Sigmoid colon (tissue), 7 donors: ENCODE results near the gene SPATA13. TPM values are rescaled to one million over a fixed set of nuclear protein-coding genes. Genes with fewer than 3 reads are reported as not detected.

ENCODE experiments used
- DNase-seq: peaks from one replicate; pipeline ENCODE4 v3.0.0-alpha.2; 2019
- H3K27ac ChIP-seq, 4 donors: fragments of 200-600 bp; sonication (generic); one replicate each; pipeline ENCODE4 v1.5.1; 2016 to 2019; ENCODE audit warnings: mild to moderate bottlenecking in 1 of 4
- H3K27me3 ChIP-seq, 3 donors: fragments of 200-600 bp; sonication (generic); one replicate each; pipeline ENCODE4 v1.5.1; 2019; ENCODE audit warnings: mild to moderate bottlenecking in 1 of 3
- H3K36me3 ChIP-seq, 4 donors: fragments of 200-600 bp; sonication (generic); one replicate each; pipeline ENCODE4 v1.5.1; 2016 to 2019
- H3K4me1 ChIP-seq, 4 donors: fragments of 200-600 bp; sonication (generic); one replicate each; pipeline ENCODE4 v1.5.1; 2017 to 2019
- H3K4me3 ChIP-seq, 4 donors: fragments of 200-600 bp; sonication (generic); one replicate each; pipeline ENCODE4 v1.5.1; 2017 to 2019; ENCODE audit warnings: mild to moderate bottlenecking in 2 of 4, moderate library complexity in 1 of 4
- H3K9me3 ChIP-seq, 4 donors: fragments of 200-600 bp in 3 of 4; sonication (generic) in 3 of 4; one replicate each; pipeline versions ENCODE4 v1.5.1 to v1.6.1; 2013 to 2019
- CTCF ChIP-seq, 4 experiments: fragments of 450-650 bp in 3 of 4; fragments of 200-600 bp in 1 of 4; IDR thresholded peaks; one replicate each; pipeline ENCODE4 v1.5.1; 2016 to 2019; ENCODE audit warnings: antibody characterized with exemption in 4 of 4, mild to moderate bottlenecking in 3 of 4, moderate library complexity in 2 of 4
- EP300 ChIP-seq, 4 donors: sonication (generic); formaldehyde crosslinking; IDR thresholded peaks; one replicate each; pipeline ENCODE4 v1.6.1; 2017; ENCODE audit warnings: antibody characterized with exemption in 4 of 4
- POLR2A ChIP-seq, 2 donors: fragments of 450-650 bp; IDR thresholded peaks; one replicate each; pipeline ENCODE4 v1.6.1; 2016; ENCODE audit warnings: antibody characterized with exemption in 2 of 2, mild to moderate bottlenecking in 2 of 2, moderate library complexity in 2 of 2
- POLR2AphosphoS5 ChIP-seq, 4 donors: sonication (generic); formaldehyde crosslinking; IDR thresholded peaks; one replicate each; pipeline ENCODE4 v1.6.1; 2017; ENCODE audit warnings: antibody characterized with exemption in 4 of 4
- WGBS, 2 donors: extraction: QIAGEN DNeasy Blood & Tissue Kit; methylation state at CpG; one replicate each; pipeline ENCODE4 v1.1.7; 2013; 5-methylcytosine and 5-hydroxymethylcytosine counted together
- intact Hi-C: fragments of 100-400 bp; cut with DNase I; formaldehyde crosslinking; loops from one replicate; pipeline ENCODE4 v1.15.1; 2023
- polyA plus RNA-seq, 3 donors: library from polyadenylated mRNA; stranded (reverse); fragments of 200-250 nt; gene quantifications; one replicate each; pipeline ENCODE4 v1.2.3, GENCODE V29; 2013
- total RNA-seq, 4 donors: library from RNA; depleted of rRNA; stranded (reverse); fragments of >200 nt; gene quantifications; one replicate each; pipeline ENCODE4 v1.1.0, GENCODE V29; 2016
- donor health status: healthy with polysubstance abuse.
- donor health status: Bipolar disorder and iron deficiency.
- donor health status: healthy.

The SPATA13 gene
- total and polyA plus RNA-seq, 7 donors, result 15.6 to 29.4 (median 18.1) TPM

- peak overlapping the region in 3 of 4 donors; percentile 12 to 49 (median 41) for H3K27ac ChIP-seq
- intact Hi-C loops, result loop anchor here (5.0 kb wide), 2 partner anchors 57 to 182 kb away; partner anchors contain the start of gene SPATA13
- H3K4me1 ChIP-seq, result peaks cover 0 to 38% (median 28%) of the 10 kb centered on the region in 4 donors
- H3K27me3 ChIP-seq, result no peaks in the 10 kb centered on the region
- WGBS, 2 donors, result 74 to 80% methylated on average over 2 of the region's 2 CpGs
- no peak for DNase-seq
- TF ChIP-seq CTCF (IDR thresholded peaks at IDR 0.05) (no peak), POLR2A (IDR thresholded peaks at IDR 0.05) (no peak)
- peaks cover 0 to 9% (median 0%) of the 10 kb centered on the region in 4 donors for H3K36me3 ChIP-seq
- H3K9me3 ChIP-seq, result no peaks in the 10 kb centered on the region
- H3K4me3 ChIP-seq, result no peak overlapping the region
Observed at GRCh38 chr13:24218977-24219376, 58.5 kb downstream of the SPATA13 start.

- intact Hi-C loops, result loop anchor here (1.0 to 5.0 kb wide), 2 partner anchors 199 to 753 kb away; no protein-coding TSS in a partner anchor
- WGBS, 2 donors, result 43 to 63% methylated on average over 6 of the region's 6 CpGs
- Histone ChIP-seq H3K4me3 (no peak overlapping the region), H3K4me1 (peaks cover 0 to 33% (median 24%) of the 10 kb centered on the region in 4 donors), H3K27me3 (no peaks in the 10 kb centered on the region), H3K27ac (peak overlapping the region in 2 of 4 donors; percentile 41 to 49), H3K9me3 (no peaks in the 10 kb centered on the region), H3K36me3 (peaks cover 0 to 12% (median 0%) of the 10 kb centered on the region in 4 donors)
- no peak for DNase-seq
- TF ChIP-seq POLR2A (IDR thresholded peaks at IDR 0.05) (no peak), EP300 (IDR thresholded peaks at IDR 0.05) (no peak), POLR2AphosphoS5 (IDR thresholded peaks at IDR 0.05) (peak in 1 of 4 donors; percentile 11), CTCF (IDR thresholded peaks at IDR 0.05) (peak; percentile 56 to 89 (median 73))
Observed at GRCh38 chr13:24220086-24220703, 59.7 kb downstream of the SPATA13 start.

GRCh38 chr13:24221007-24221406 is 60.5 kb downstream of the SPATA13 start:
- no peak for DNase-seq
- H3K27me3 ChIP-seq, result no peaks in the 10 kb centered on the region
- H3K4me1 ChIP-seq, result peaks cover 0 to 25% (median 16%) of the 10 kb centered on the region in 4 donors
- H3K36me3 ChIP-seq, result peaks cover 0 to 12% (median 0%) of the 10 kb centered on the region in 4 donors
- no peak overlapping the region for H3K4me3 ChIP-seq
- TF ChIP-seq POLR2AphosphoS5 (IDR thresholded peaks at IDR 0.05), result no peak
- TF ChIP-seq CTCF (IDR thresholded peaks at IDR 0.05), result no peak
- TF ChIP-seq POLR2A (IDR thresholded peaks at IDR 0.05), result no peak
- no peak for TF ChIP-seq EP300 (IDR thresholded peaks at IDR 0.05)
- intact Hi-C loops, result loop anchor here (5.0 kb wide), 1 partner anchor 754 kb away; no protein-coding TSS in a partner anchor
- H3K27ac ChIP-seq, result peak overlapping the region in 1 of 4 donors; percentile 23
- H3K9me3 ChIP-seq, result no peaks in the 10 kb centered on the region
- 16 to 69% methylated on average over 2 of the region's 2 CpGs for WGBS, 2 donors

DNA sequence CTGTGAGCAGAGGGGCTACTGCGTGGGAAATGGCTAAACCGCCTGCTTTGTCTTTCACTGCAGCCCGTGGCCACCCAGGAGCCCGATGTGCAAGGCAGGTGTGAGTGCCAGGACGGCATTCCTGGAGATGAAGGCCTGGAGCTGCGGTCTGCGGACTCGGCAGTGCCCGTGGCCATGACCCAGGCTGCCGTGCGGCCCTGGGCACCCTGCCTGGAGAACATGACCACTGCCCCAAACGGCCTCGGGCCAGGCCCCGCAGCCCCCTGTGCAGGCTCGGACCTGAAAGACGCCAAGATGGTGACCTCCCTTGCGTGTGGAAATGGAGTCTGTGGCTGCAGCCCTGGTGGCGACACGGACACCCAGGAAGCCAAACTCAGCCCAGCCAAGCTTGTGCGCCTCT is 62.2 kb downstream of the SPATA13 start:
- Histone ChIP-seq H3K36me3 (peaks cover 0 to 12% (median 0%) of the 10 kb centered on the region in 4 donors), H3K27ac (no peak overlapping the region), H3K27me3 (no peaks in the 10 kb centered on the region), H3K4me1 (peaks cover 0 to 9% (median 6%) of the 10 kb centered on the region in 4 donors), H3K9me3 (no peaks in the 10 kb centered on the region), H3K4me3 (no peak overlapping the region)
- DNase-seq, result no peak
- WGBS, 2 donors, result 92 to 95% methylated on average over 20 of the region's 20 CpGs
- intact Hi-C loops, result loop anchor here (5.0 kb wide), 1 partner anchor 755 kb away; no protein-coding TSS in a partner anchor
- TF ChIP-seq POLR2A (IDR thresholded peaks at IDR 0.05), result no peak
- no peak for TF ChIP-seq EP300 (IDR thresholded peaks at IDR 0.05)
- no peak for TF ChIP-seq CTCF (IDR thresholded peaks at IDR 0.05)
- TF ChIP-seq POLR2AphosphoS5 (IDR thresholded peaks at IDR 0.05), result no peak
